T follicular helper cell (primary cell): ENCODE measurements around the gene ABCC5.

Experiments
- DNase-seq: peaks from one replicate; pipeline ENCODE4 v3.0.0-alpha.2; 2020; ENCODE audit warnings: low read depth

The ABCC5 gene

GRCh38 chr3:183975981-183976662 is 41.6 kb downstream of the ABCC5 start:
- DNase-seq = no peak

GRCh38 chr3:183968666-183969245 is 48.9 kb downstream of the ABCC5 start:
- no peak for DNase-seq

- no peak for DNase-seq
These were observed 50.0 kb downstream of the ABCC5 start for GRCh38 chr3:183967693-183968092.

GRCh38 chr3:183966361-183966791 is 51.3 kb downstream of the ABCC5 start:
- DNase-seq = no peak

- no peak for DNase-seq
These were observed 54.9 kb downstream of the ABCC5 start for GRCh38 chr3:183962807-183963206.

GRCh38 chr3:183959214-183959613 is 58.5 kb downstream of the ABCC5 start:
- no peak for DNase-seq

GRCh38 chr3:183958775-183959174 is 58.9 kb downstream of the ABCC5 start:
- DNase-seq = no peak

GRCh38 chr3:183958226-183958625 is 59.5 kb downstream of the ABCC5 start:
- no peak for DNase-seq

GRCh38 chr3:183954875-183955274 is 62.8 kb downstream of the ABCC5 start:
- no peak for DNase-seq

GRCh38 chr3:183953471-183954070 is 64.1 kb downstream of the ABCC5 start:
- DNase-seq = no peak

GRCh38 chr3:183951459-183951858 is 66.2 kb downstream of the ABCC5 start:
- DNase-seq = no peak

GRCh38 chr3:183949690-183950089 is 68.0 kb downstream of the ABCC5 start:
- no peak for DNase-seq

GRCh38 chr3:183946037-183946436 is 71.6 kb downstream of the ABCC5 start:
- no peak for DNase-seq

GRCh38 chr3:183944775-183945174 is 72.9 kb downstream of the ABCC5 start:
- no peak for DNase-seq

GRCh38 chr3:183943739-183944138 is 73.9 kb downstream of the ABCC5 start:
- no peak for DNase-seq

GRCh38 chr3:183941216-183941615 is 76.5 kb downstream of the ABCC5 start:
- no peak for DNase-seq

GRCh38 chr3:183937601-183938286 is 79.9 kb downstream of the ABCC5 start:
- no peak for DNase-seq

- no peak for DNase-seq
These were observed 84.5 kb downstream of the ABCC5 start for GRCh38 chr3:183933160-183933559.

- no peak for DNase-seq
These were observed 85.8 kb downstream of the ABCC5 start for GRCh38 chr3:183931881-183932280.

GRCh38 chr3:183930086-183930485 is 87.6 kb downstream of the ABCC5 start:
- no peak for DNase-seq

GRCh38 chr3:183927059-183927458 is 90.6 kb downstream of the ABCC5 start:
- no peak for DNase-seq

- DNase-seq = no peak
These were observed 92.7 kb downstream of the ABCC5 start for GRCh38 chr3:183924956-183925355.

GRCh38 chr3:183924543-183924942 is 93.1 kb downstream of the ABCC5 start:
- DNase-seq = no peak
